Neural cell (in vitro differentiated cells): ENCODE results near the gene FBN1. TPM values are rescaled to one million over a fixed set of nuclear protein-coding genes. Genes with fewer than 3 reads are reported as not detected.

Experiments used
- H2AFZ ChIP-seq: fragments of 200-600, 300-800 bp; sonication (generic), shearing (Covaris generic); 2 replicates; pipeline ENCODE4 v1.6.0; 2014; ENCODE audit warnings: low read depth, mild to moderate bottlenecking, antibody characterized with exemption, low read length, moderate library complexity
- H3F3A ChIP-seq: fragments of 200-600 bp; shearing (Covaris generic); 2 replicates; pipeline ENCODE4 v1.6.1; 2016; ENCODE audit warnings: mild to moderate bottlenecking, moderate library complexity, mixed read lengths, antibody characterized with exemption, low read length; ENCODE audit not compliant: insufficient read depth, poor library complexity, severe bottlenecking
- H3K27ac ChIP-seq: fragments of 200-600, 300-800 bp; sonication (generic), shearing (Covaris generic); 2 replicates; pipeline ENCODE4 v1.5.1; 2014; ENCODE audit warnings: mild to moderate bottlenecking, low read length, moderate library complexity
- H3K27me3 ChIP-seq: fragments of 300-800, 200-600 bp; sonication (generic), shearing (Covaris generic); 2 replicates; pipeline ENCODE4 v1.6.0; 2014; ENCODE audit warnings: mild to moderate bottlenecking, low read depth, low read length, moderate library complexity; ENCODE audit not compliant: insufficient read depth
- H3K36me3 ChIP-seq: fragments of 300-800, 200-600 bp; sonication (generic), shearing (Covaris generic); 2 replicates; pipeline ENCODE4 v1.5.1; 2014; ENCODE audit warnings: mild to moderate bottlenecking, antibody characterized with exemption, low read length, moderate library complexity; ENCODE audit not compliant: insufficient read depth
- H3K4me2 ChIP-seq: fragments of 300-800, 200-600 bp; sonication (generic), shearing (Covaris generic); 2 replicates; pipeline ENCODE4 v1.6.0; 2014; ENCODE audit warnings: mild to moderate bottlenecking, low read length
- H3K4me3 ChIP-seq: fragments of 300-800, 200-600 bp; sonication (generic), shearing (Covaris generic); 2 replicates; pipeline ENCODE4 v1.5.1; 2014; ENCODE audit warnings: mild to moderate bottlenecking, low read length, moderate library complexity
- H3K79me2 ChIP-seq: fragments of 200-600 bp; shearing (Covaris generic); replicated peaks from 2 replicates; pipeline ENCODE4 v1.6.0; 2014; ENCODE audit warnings: mild to moderate bottlenecking, low read length, moderate library complexity; ENCODE audit not compliant: insufficient read depth
- H3K9ac ChIP-seq: fragments of 300-800, 200-600 bp; sonication (generic), shearing (Covaris generic); 2 replicates; pipeline ENCODE4 v1.6.1; 2016; ENCODE audit warnings: mild to moderate bottlenecking, low read length, mixed read lengths
- H3K9me2 ChIP-seq: fragments of 200-600 bp; shearing (Covaris generic); 2 replicates; pipeline ENCODE4 v1.6.1; 2016; ENCODE audit warnings: mild to moderate bottlenecking, low read length, mixed read lengths; ENCODE audit not compliant: insufficient read depth
- H3K9me3 ChIP-seq: fragments of 200-600, 300-800 bp; sonication (generic), shearing (Covaris generic); 2 replicates; pipeline ENCODE4 v1.6.1; 2016; ENCODE audit warnings: mild to moderate bottlenecking, mixed run types, low read length, moderate library complexity, mixed read lengths
- H4K20me1 ChIP-seq: fragments of 200-600 bp; shearing (Covaris generic); 2 replicates; pipeline ENCODE4 v1.6.1; 2016; ENCODE audit warnings: mild to moderate bottlenecking, mixed run types; ENCODE audit not compliant: insufficient read depth
- EP300 ChIP-seq: fragments of 450-650 bp; conservative IDR thresholded peaks from 2 replicates; pipeline ENCODE4 v1.6.1; 2014; ENCODE audit warnings: antibody characterized with exemption, mild to moderate bottlenecking, moderate library complexity; ENCODE audit not compliant: poor library complexity, severe bottlenecking
- EZH2 ChIP-seq: fragments of 200-600, 300-800 bp; shearing (Covaris generic), sonication (generic); IDR thresholded peaks from 2 replicates; pipeline ENCODE4 v1.6.1; 2014; ENCODE audit warnings: antibody characterized with exemption, low read length, borderline replicate concordance, mild to moderate bottlenecking; ENCODE audit not compliant: insufficient read depth, poor library complexity, severe bottlenecking
- MXI1 ChIP-seq: fragments of 450-650 bp; conservative IDR thresholded peaks from 2 replicates; pipeline ENCODE4 v1.6.1; 2014; ENCODE audit warnings: antibody characterized with exemption, mild to moderate bottlenecking; ENCODE audit not compliant: poor library complexity, severe bottlenecking
- POLR2AphosphoS5 ChIP-seq: IDR thresholded peaks from 2 replicates; pipeline ENCODE4 v1.6.1; 2012
- RAD21 ChIP-seq: fragments of 450-650 bp; conservative IDR thresholded peaks from 2 replicates; pipeline ENCODE4 v1.6.1; 2014; ENCODE audit warnings: antibody characterized with exemption, mild to moderate bottlenecking, moderate library complexity
- SMC3 ChIP-seq: fragments of 450-650 bp; conservative IDR thresholded peaks from 2 replicates; pipeline ENCODE4 v1.6.1; 2014; ENCODE audit warnings: antibody characterized with exemption, mild to moderate bottlenecking, moderate library complexity; ENCODE audit not compliant: poor library complexity
- TAF1 ChIP-seq: IDR thresholded peaks from 2 replicates; pipeline ENCODE4 v1.6.1; 2012; ENCODE audit warnings: low read depth
- polyA plus RNA-seq: library from polyadenylated mRNA; depleted of rRNA; stranded (reverse); fragments of >200 nt; gene quantifications from 2 replicates; pipeline ENCODE4 v1.2.3, GENCODE V29; 2014
- TF ChIP-seq, protein P1 (sequence below): IDR thresholded peaks from 2 replicates; pipeline ENCODE4 v1.6.1; 2012; ENCODE audit warnings: borderline replicate concordance
- TF ChIP-seq, protein P2 (sequence below): fragments of 450-650 bp; IDR thresholded peaks from 2 replicates; pipeline ENCODE4 v1.5.1; 2014; ENCODE audit warnings: antibody characterized with exemption, mild to moderate bottlenecking, moderate library complexity; ENCODE audit not compliant: poor library complexity, severe bottlenecking

The FBN1 gene
- polyA plus RNA-seq, 1 donor from 2014 or later: 22.0 TPM

DNA sequence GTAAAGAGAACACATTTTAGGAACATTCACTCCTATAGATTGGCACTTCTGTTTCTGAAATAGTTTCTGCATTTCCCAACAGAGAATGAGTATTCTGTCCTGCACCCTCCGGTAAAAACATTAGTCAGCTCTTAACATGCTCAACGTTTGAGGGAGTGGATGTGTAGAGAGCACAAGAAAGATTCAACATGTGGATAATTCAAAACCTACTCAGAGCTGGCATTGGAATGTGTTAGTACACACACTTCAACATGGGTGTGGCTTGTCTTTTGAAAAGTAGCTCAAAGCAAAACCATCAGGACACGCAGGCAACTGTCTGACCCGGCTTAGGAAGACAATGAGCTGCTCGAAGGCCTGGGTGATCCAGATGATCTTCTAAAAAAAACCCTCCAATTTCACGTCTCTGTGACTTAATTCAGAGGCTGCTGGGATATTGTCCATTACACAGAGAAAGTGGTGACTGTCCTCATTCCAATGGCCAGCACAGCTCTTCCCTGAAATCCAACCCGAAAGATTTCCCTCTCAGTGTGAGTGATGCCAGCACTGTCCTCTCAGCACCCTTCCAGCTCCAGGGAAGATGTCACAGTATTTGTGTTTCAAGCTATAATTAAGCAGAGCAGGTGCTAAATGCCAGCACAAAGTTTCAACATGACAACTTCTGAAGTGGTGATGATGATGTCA is 18.1 kb downstream of the FBN1 start:
- Histone ChIP-seq H3K4me3 (no peak overlapping the region), H3K4me2 (no peak overlapping the region), H3K9me2 (no peaks in the 10 kb centered on the region), H3K9ac (no peak overlapping the region), H3K79me2 (no peaks in the 10 kb centered on the region), H3K27ac (no peak overlapping the region), H3F3A (no peaks in the 10 kb centered on the region), H2AFZ (no peak overlapping the region), H4K20me1 (no peaks in the 10 kb centered on the region), H3K36me3 (no peaks in the 10 kb centered on the region), H3K9me3 (no peaks in the 10 kb centered on the region), H3K27me3 (no peaks in the 10 kb centered on the region)
- TF ChIP-seq RAD21 (no peak), EZH2 (no peak), EP300 (no peak), MXI1 (no peak), TAF1 (no peak)

DNA sequence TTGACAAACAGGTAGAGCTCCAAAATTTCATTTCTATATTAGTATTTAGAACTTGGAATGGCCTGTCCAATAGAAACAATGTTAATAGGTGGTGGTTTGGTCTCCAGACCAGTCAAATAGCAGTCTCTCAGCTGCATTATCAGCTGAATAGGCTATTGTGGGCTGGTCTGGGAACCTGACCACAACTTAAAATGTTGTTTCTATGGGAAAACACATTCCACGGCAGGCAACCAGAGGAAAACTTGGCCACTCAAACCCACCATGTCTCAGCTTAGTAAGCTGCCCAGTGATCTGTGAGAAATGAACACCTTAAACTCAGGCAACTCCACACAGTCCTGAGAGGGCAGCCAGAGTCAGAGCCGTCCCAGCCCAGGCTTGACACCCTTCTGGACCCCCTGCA is 20.4 kb downstream of the FBN1 start:
- Histone ChIP-seq H2AFZ (no peak overlapping the region), H4K20me1 (no peaks in the 10 kb centered on the region), H3K36me3 (no peaks in the 10 kb centered on the region), H3F3A (no peaks in the 10 kb centered on the region), H3K27ac (no peak overlapping the region), H3K79me2 (no peaks in the 10 kb centered on the region), H3K9me2 (no peaks in the 10 kb centered on the region), H3K9ac (no peak overlapping the region), H3K27me3 (no peaks in the 10 kb centered on the region), H3K4me3 (no peak overlapping the region), H3K9me3 (no peaks in the 10 kb centered on the region), H3K4me2 (no peak overlapping the region)
- no peak for TF ChIP-seq SMC3
- no peak for TF ChIP-seq MXI1
- TF ChIP-seq, protein P1, sequence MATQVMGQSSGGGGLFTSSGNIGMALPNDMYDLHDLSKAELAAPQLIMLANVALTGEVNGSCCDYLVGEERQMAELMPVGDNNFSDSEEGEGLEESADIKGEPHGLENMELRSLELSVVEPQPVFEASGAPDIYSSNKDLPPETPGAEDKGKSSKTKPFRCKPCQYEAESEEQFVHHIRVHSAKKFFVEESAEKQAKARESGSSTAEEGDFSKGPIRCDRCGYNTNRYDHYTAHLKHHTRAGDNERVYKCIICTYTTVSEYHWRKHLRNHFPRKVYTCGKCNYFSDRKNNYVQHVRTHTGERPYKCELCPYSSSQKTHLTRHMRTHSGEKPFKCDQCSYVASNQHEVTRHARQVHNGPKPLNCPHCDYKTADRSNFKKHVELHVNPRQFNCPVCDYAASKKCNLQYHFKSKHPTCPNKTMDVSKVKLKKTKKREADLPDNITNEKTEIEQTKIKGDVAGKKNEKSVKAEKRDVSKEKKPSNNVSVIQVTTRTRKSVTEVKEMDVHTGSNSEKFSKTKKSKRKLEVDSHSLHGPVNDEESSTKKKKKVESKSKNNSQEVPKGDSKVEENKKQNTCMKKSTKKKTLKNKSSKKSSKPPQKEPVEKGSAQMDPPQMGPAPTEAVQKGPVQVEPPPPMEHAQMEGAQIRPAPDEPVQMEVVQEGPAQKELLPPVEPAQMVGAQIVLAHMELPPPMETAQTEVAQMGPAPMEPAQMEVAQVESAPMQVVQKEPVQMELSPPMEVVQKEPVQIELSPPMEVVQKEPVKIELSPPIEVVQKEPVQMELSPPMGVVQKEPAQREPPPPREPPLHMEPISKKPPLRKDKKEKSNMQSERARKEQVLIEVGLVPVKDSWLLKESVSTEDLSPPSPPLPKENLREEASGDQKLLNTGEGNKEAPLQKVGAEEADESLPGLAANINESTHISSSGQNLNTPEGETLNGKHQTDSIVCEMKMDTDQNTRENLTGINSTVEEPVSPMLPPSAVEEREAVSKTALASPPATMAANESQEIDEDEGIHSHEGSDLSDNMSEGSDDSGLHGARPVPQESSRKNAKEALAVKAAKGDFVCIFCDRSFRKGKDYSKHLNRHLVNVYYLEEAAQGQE: no peak
- TF ChIP-seq TAF1: no peak
- TF ChIP-seq EZH2: no peak

DNA sequence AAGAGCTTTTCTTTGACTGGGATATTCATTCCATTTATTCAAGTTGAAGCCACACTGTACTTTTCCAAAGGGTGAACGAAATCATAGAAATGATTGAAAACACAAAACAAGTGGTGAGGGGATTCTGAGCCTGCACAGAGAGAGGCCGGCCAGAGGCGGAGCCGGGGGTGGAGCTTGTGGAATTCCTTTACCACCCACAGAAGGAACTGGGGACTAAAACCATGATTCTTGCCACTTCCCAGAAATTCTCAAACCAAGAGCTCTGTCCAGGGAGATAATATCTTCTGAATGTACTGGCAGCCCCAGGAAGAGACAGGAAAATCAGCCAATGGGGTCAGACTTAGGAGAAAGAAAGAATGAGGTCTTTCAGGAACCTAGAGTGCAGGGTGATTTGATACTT is 20.8 kb downstream of the FBN1 start:
- Histone ChIP-seq H4K20me1 (no peaks in the 10 kb centered on the region), H3K79me2 (no peaks in the 10 kb centered on the region), H2AFZ (no peak overlapping the region)

More for the DNA sequence above, 20.8 kb downstream of the FBN1 start:
- no peak overlapping the region for H3K9ac ChIP-seq
- H3K4me2 ChIP-seq: no peak overlapping the region
- no peak overlapping the region for H3K27ac ChIP-seq
- H3K4me3 ChIP-seq: no peak overlapping the region
- no peaks in the 10 kb centered on the region for H3F3A ChIP-seq
- H3K27me3 ChIP-seq: no peaks in the 10 kb centered on the region
- no peaks in the 10 kb centered on the region for H3K9me2 ChIP-seq
- H3K9me3 ChIP-seq: no peaks in the 10 kb centered on the region
- TF ChIP-seq, protein P2, sequence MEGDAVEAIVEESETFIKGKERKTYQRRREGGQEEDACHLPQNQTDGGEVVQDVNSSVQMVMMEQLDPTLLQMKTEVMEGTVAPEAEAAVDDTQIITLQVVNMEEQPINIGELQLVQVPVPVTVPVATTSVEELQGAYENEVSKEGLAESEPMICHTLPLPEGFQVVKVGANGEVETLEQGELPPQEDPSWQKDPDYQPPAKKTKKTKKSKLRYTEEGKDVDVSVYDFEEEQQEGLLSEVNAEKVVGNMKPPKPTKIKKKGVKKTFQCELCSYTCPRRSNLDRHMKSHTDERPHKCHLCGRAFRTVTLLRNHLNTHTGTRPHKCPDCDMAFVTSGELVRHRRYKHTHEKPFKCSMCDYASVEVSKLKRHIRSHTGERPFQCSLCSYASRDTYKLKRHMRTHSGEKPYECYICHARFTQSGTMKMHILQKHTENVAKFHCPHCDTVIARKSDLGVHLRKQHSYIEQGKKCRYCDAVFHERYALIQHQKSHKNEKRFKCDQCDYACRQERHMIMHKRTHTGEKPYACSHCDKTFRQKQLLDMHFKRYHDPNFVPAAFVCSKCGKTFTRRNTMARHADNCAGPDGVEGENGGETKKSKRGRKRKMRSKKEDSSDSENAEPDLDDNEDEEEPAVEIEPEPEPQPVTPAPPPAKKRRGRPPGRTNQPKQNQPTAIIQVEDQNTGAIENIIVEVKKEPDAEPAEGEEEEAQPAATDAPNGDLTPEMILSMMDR: no peak
- TF ChIP-seq POLR2AphosphoS5 (no peak), EP300 (no peak), RAD21 (no peak), SMC3 (no peak), TAF1 (no peak), MXI1 (no peak), EZH2 (no peak)
- TF ChIP-seq, protein P1: no peak
- H3K36me3 ChIP-seq: no peaks in the 10 kb centered on the region
